HL-60 (cell line): ENCODE results near the gene DIP2C.

Experiments
- DNase-seq, 2 experiments: peaks; one replicate each; pipeline ENCODE4 v3.0.0-alpha.2; 2010 to 2020; ENCODE audit warnings: low read depth in 1 of 2, low spot score in 1 of 2
- H3K27ac ChIP-seq: fragments of 250-450 bp; sonication (Bioruptor Pico); replicated peaks from 2 replicates; pipeline ENCODE4 v1.5.1; 2020; ENCODE audit warnings: mild to moderate bottlenecking, moderate library complexity
- H3K27me3 ChIP-seq: fragments of 250-450 bp; sonication (Bioruptor Pico); 2 replicates; pipeline ENCODE4 v1.5.1; 2021; ENCODE audit warnings: mild to moderate bottlenecking, moderate library complexity; ENCODE audit not compliant: insufficient read depth, poor library complexity, severe bottlenecking
- H3K4me3 ChIP-seq: replicated peaks from 2 replicates; pipeline ENCODE4 v1.5.1; 2011; ENCODE audit warnings: mild to moderate bottlenecking, control low read depth, low read length; ENCODE audit not compliant: insufficient read depth
- GABPA ChIP-seq: IDR thresholded peaks from 2 replicates; pipeline ENCODE4 v1.6.1; 2012; ENCODE audit warnings: low read depth
- POLR2AphosphoS5 ChIP-seq: IDR thresholded peaks from 2 replicates; pipeline ENCODE4 v1.6.1; 2012; ENCODE audit warnings: low read depth
- REST ChIP-seq: IDR thresholded peaks from 2 replicates; pipeline ENCODE4 v1.6.1; 2012; ENCODE audit warnings: low read depth; ENCODE audit not compliant: insufficient replicate concordance
- SPI1 ChIP-seq: IDR thresholded peaks from 2 replicates; pipeline ENCODE4 v1.6.1; 2012; ENCODE audit warnings: low read depth, mild to moderate bottlenecking, borderline replicate concordance
- TF ChIP-seq, protein P1 (sequence below): IDR thresholded peaks from one replicate; pipeline ENCODE4 v1.5.1; 2011; ENCODE audit warnings: low read length, control low read depth, inconsistent platforms; ENCODE audit not compliant: insufficient read depth

Gene DIP2C

GRCh38 chr10:506451-507354 is 182.8 kb downstream of the DIP2C start:
- Histone ChIP-seq H3K27me3 (no peaks in the 10 kb centered on the region), H3K27ac (no peak overlapping the region), H3K4me3 (no peak overlapping the region)
- TF ChIP-seq REST (no peak), SPI1 (no peak), POLR2AphosphoS5 (no peak), GABPA (no peak)
- TF ChIP-seq, protein P1, sequence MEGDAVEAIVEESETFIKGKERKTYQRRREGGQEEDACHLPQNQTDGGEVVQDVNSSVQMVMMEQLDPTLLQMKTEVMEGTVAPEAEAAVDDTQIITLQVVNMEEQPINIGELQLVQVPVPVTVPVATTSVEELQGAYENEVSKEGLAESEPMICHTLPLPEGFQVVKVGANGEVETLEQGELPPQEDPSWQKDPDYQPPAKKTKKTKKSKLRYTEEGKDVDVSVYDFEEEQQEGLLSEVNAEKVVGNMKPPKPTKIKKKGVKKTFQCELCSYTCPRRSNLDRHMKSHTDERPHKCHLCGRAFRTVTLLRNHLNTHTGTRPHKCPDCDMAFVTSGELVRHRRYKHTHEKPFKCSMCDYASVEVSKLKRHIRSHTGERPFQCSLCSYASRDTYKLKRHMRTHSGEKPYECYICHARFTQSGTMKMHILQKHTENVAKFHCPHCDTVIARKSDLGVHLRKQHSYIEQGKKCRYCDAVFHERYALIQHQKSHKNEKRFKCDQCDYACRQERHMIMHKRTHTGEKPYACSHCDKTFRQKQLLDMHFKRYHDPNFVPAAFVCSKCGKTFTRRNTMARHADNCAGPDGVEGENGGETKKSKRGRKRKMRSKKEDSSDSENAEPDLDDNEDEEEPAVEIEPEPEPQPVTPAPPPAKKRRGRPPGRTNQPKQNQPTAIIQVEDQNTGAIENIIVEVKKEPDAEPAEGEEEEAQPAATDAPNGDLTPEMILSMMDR: no peak
- no peak for DNase-seq

DNA sequence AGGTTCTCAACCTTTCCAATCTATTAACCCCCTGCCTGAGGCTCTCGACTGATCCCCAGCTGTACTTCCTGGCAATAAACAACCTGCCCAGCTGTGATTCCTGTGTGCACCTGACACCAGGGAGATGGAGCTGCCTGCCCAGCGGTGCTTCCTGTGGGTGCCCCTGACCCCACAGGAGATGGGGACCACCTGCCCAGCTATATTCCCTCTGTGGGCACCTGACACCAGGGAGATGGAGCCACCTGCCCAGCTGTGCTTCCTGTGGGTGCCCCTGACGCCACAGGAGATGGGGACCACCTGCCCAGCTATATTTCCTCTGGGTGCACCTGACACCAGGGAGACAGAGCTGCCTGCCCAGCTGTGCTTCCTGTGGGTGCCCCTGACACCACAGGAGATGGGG is 184.0 kb downstream of the DIP2C start:
- no peak for TF ChIP-seq GABPA
- TF ChIP-seq, protein P1: no peak
- TF ChIP-seq POLR2AphosphoS5: no peak
- no peak for TF ChIP-seq SPI1
- no peak for TF ChIP-seq REST
- Histone ChIP-seq H3K4me3 (no peak overlapping the region), H3K27me3 (no peaks in the 10 kb centered on the region), H3K27ac (no peak overlapping the region)
- no peak for DNase-seq

DNA sequence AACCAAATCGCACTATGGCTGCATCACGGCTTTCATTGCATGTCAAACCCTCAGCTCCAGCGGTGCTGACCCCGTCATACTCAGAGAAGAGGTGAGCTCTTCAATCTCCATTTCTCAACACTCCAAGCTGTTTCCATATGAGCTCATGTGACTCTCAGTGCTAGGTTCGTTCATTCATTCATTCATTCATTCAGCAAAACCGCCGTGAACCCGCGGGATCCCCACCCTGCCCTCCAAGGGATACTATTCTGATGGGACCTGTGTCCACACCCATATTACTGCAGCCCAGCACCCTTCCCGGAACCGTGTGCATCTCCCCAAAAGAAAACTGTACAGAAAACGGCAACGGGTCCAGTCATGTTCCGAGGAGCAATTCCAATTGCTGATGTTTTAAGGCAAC is 184.7 kb downstream of the DIP2C start:
- no peak for TF ChIP-seq SPI1
- no peak for TF ChIP-seq POLR2AphosphoS5
- no peak for TF ChIP-seq GABPA
- TF ChIP-seq, protein P1: no peak
- no peak for TF ChIP-seq REST
- no peak for DNase-seq
- no peak overlapping the region for H3K4me3 ChIP-seq
- no peak overlapping the region for H3K27ac ChIP-seq
- no peaks in the 10 kb centered on the region for H3K27me3 ChIP-seq
